A549 (cell line): ENCODE data around the gene NPAS2.

Source experiments
- CTCF ChIP-seq: fragments of >200 bp; sonication (Bioruptor Twin); formaldehyde crosslinking; IDR thresholded peaks from 3 replicates; pipeline ENCODE4 v1.5.1; 2016
- NPAS2 ChIP-seq: fragments of 250-450 bp; sonication (Bioruptor Pico); IDR thresholded peaks from 2 replicates; pipeline ENCODE4 v1.8.0; 2022; ENCODE audit warnings: mild to moderate bottlenecking, moderate library complexity, borderline replicate concordance
- RCOR1 ChIP-seq: fragments of 150-350 bp; IDR thresholded peaks from 2 replicates; pipeline ENCODE4 v1.6.1; 2014; ENCODE audit warnings: antibody characterized with exemption, low read length, low read depth
- ZFP36 ChIP-seq: fragments of 450-650 bp; IDR thresholded peaks from 2 replicates; pipeline ENCODE4 v1.6.1; 2014; ENCODE audit warnings: borderline replicate concordance; ENCODE audit not compliant: partially characterized antibody
- ZSCAN20 ChIP-seq: fragments of 250-450 bp; sonication (Bioruptor Pico); IDR thresholded peaks from 2 replicates; pipeline ENCODE4 v1.8.0; 2022; ENCODE audit warnings: mild to moderate bottlenecking, moderate library complexity

GRCh38 chr2:100886085-100886484 lies 66.1 kb downstream of the NPAS2 start:
- TF ChIP-seq ZFP36 (no peak), RCOR1 (no peak), NPAS2 (CRISPR knock-in tag) (no peak), ZSCAN20 (CRISPR knock-in tag) (no peak), CTCF (no peak)
